HepG2 (cell line): ENCODE results near the gene CATSPERD. TPM values are rescaled to one million over a fixed set of nuclear protein-coding genes. Genes with fewer than 3 reads are reported as not detected.
A peak's percentile ranks its signal among the peaks of the same experiment; 100 is the strongest.

Source experiments
- CAMTA2 ChIP-seq: sonication (generic); formaldehyde crosslinking; IDR thresholded peaks from 2 replicates; pipeline ENCODE4 v1.4.0; 2020; ENCODE audit warnings: mild to moderate bottlenecking, missing genetic modification reagents, borderline replicate concordance
- CTCF ChIP-seq: sonication (generic); formaldehyde crosslinking; IDR thresholded peaks from 2 replicates; pipeline ENCODE4 v1.5.0; 2020; ENCODE audit warnings: mild to moderate bottlenecking, missing genetic modification reagents, moderate library complexity
- FLYWCH1 ChIP-seq: sonication (generic); formaldehyde crosslinking; IDR thresholded peaks from 2 replicates; pipeline ENCODE4 v1.8.1; 2023; ENCODE audit warnings: mild to moderate bottlenecking, missing genetic modification reagents
- GATA4 ChIP-seq: sonication (generic); IDR thresholded peaks from 2 replicates; pipeline ENCODE4 v1.6.1; 2016; ENCODE audit warnings: antibody characterized with exemption, low read depth, borderline replicate concordance
- ISX ChIP-seq: sonication (generic); formaldehyde crosslinking; conservative IDR thresholded peaks from 2 replicates; pipeline ENCODE4 v1.5.0; 2020; ENCODE audit warnings: missing genetic modification reagents
- PPARG ChIP-seq: conservative IDR thresholded peaks from 2 replicates; pipeline ENCODE4 v1.6.1; 2016; ENCODE audit warnings: missing biosample characterization, missing genetic modification reagents
- RARG ChIP-seq: sonication (generic); formaldehyde crosslinking; IDR thresholded peaks from 2 replicates; pipeline ENCODE4 v1.4.0; 2020; ENCODE audit warnings: low read depth, mild to moderate bottlenecking, missing genetic modification reagents
- RCOR2 ChIP-seq: IDR thresholded peaks from 2 replicates; pipeline ENCODE4 v1.6.1; 2016; ENCODE audit warnings: missing biosample characterization, missing genetic modification reagents
- WIZ ChIP-seq: sonication (generic); formaldehyde crosslinking; IDR thresholded peaks from 2 replicates; pipeline ENCODE4 v1.5.1; 2020; ENCODE audit warnings: mild to moderate bottlenecking, missing genetic modification reagents
- ZBTB37 ChIP-seq: sonication (generic); formaldehyde crosslinking; IDR thresholded peaks from 2 replicates; pipeline ENCODE4 v1.4.0; 2020; ENCODE audit warnings: mild to moderate bottlenecking, missing genetic modification reagents
- ZNF253 ChIP-seq: sonication (generic); formaldehyde crosslinking; IDR thresholded peaks from 2 replicates; pipeline ENCODE4 v1.8.0; 2022; ENCODE audit warnings: mild to moderate bottlenecking, missing genetic modification reagents, borderline replicate concordance
- ZNF335 ChIP-seq: sonication (generic); formaldehyde crosslinking; IDR thresholded peaks from 2 replicates; pipeline ENCODE4 v1.4.0; 2020; ENCODE audit warnings: missing genetic modification reagents
- ZNF501 ChIP-seq: sonication (generic); formaldehyde crosslinking; IDR thresholded peaks from 2 replicates; pipeline ENCODE4 v1.5.1; 2020; ENCODE audit warnings: mild to moderate bottlenecking, moderate library complexity, missing genetic modification reagents
- ZNF572 ChIP-seq: sonication (generic); formaldehyde crosslinking; IDR thresholded peaks from 2 replicates; pipeline ENCODE4 v1.5.1; 2020; ENCODE audit warnings: mild to moderate bottlenecking, missing genetic modification reagents
- ZNF639 ChIP-seq: conservative IDR thresholded peaks from 2 replicates; pipeline ENCODE4 v1.6.1; 2018; ENCODE audit warnings: missing genetic modification reagents
- ZNF644 ChIP-seq: IDR thresholded peaks from 2 replicates; pipeline ENCODE4 v1.6.1; 2016; ENCODE audit warnings: low read depth
- polyA plus RNA-seq, 8 experiments: library from polyadenylated mRNA; depleted of rRNA in 3 of 8; stranded (reverse) in 7 of 8; unstranded in 1 of 8; fragments of >200 nt; fragmentation: Illumina TruSeq in 4 of 8; extraction: Trizol in 4 of 8; gene quantifications; 2 replicates each; pipeline versions ENCODE4 v1.2.1 to v1.2.3, GENCODE V29; 2011 to 2016; ENCODE audit warnings: low read depth in 4 of 8, missing spikeins in 1 of 8, mixed read lengths in 1 of 8; ENCODE audit not compliant: insufficient read depth in 1 of 8
- total RNA-seq, 5 experiments: library from RNA; depleted of rRNA; stranded (reverse); fragments of >200 nt; fragmentation: Illumina TruSeq; extraction: Trizol; gene quantifications; 2 replicates each; pipeline ENCODE4 v1.2.3, GENCODE V29; 2016; ENCODE audit warnings: low read depth in 1 of 5
- TF ChIP-seq, protein P1 (sequence below): sonication (generic); formaldehyde crosslinking; IDR thresholded peaks from 2 replicates; pipeline ENCODE4 v1.5.1; 2020; ENCODE audit warnings: missing genetic modification reagents, mild to moderate bottlenecking, borderline replicate concordance
- TF ChIP-seq, protein P2 (sequence below), 2 experiments: sonication (generic) in 1 of 2; formaldehyde crosslinking in 1 of 2; IDR thresholded peaks; 2 replicates each; pipeline versions ENCODE4 v1.5.1 to v1.6.1; 2011 to 2020; ENCODE audit warnings: borderline replicate concordance in 1 of 2, low read depth in 1 of 2, low read length in 1 of 2, mild to moderate bottlenecking in 1 of 2, missing genetic modification reagents in 1 of 2, moderate library complexity in 1 of 2
- TF ChIP-seq, protein P3 (sequence below): sonication (generic); formaldehyde crosslinking; IDR thresholded peaks from 2 replicates; pipeline ENCODE4 v1.5.0; 2020; ENCODE audit warnings: missing genetic modification reagents

Gene CATSPERD
- total and polyA plus RNA-seq, 2 of the 13 experiments (the other 11 are each of a cell fraction or from before 2014, with no cell fraction given) = 0.04 TPM; not detected in 1

DNA sequence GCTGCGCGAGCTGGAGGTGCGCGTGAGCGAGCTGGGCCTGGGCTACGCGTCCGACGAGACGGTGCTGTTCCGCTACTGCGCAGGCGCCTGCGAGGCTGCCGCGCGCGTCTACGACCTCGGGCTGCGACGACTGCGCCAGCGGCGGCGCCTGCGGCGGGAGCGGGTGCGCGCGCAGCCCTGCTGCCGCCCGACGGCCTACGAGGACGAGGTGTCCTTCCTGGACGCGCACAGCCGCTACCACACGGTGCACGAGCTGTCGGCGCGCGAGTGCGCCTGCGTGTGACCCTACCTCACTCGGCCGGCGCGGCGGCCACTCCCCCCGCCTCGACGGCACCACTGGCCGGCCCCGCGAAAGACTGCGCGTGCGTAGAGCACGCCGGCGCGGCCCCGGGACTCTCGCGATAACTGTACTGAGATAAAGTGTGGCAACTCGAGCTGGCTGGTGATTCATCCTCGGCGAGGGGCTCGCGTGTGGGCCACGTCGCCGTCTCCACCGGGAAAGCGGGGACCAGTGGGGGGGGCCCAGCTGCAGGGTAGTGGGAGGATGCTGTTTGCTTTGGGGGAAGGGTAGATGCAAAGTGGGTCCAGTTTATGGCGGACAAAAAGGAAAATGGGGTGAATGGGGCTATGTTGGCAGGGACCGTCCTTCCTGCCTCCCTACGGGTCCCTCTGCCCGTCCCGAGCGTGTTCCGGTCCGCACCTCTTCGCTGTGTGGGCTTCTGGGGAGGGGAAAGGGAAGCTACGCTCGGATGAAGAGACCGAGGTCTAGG, 107.6 kb downstream of the CATSPERD start (continued):
- TF ChIP-seq ZBTB37 (CRISPR knock-in tag) = no peak
- TF ChIP-seq PPARG (CRISPR knock-in tag) = 0 out of 2 replicates have a peak, but pooled peaks have one; percentile 21
- TF ChIP-seq CTCF (CRISPR knock-in tag) = peak; percentile 23; the same call in 1 of the 2 replicates
- TF ChIP-seq ISX (CRISPR knock-in tag) = no peak
- peak; percentile 67; the same call in 1 of the 2 replicates for TF ChIP-seq ZNF639
- TF ChIP-seq RARG (CRISPR knock-in tag) = no peak
- TF ChIP-seq ZNF572 (CRISPR knock-in tag) = no peak
- TF ChIP-seq ZNF644 = no peak
- TF ChIP-seq, protein P1, sequence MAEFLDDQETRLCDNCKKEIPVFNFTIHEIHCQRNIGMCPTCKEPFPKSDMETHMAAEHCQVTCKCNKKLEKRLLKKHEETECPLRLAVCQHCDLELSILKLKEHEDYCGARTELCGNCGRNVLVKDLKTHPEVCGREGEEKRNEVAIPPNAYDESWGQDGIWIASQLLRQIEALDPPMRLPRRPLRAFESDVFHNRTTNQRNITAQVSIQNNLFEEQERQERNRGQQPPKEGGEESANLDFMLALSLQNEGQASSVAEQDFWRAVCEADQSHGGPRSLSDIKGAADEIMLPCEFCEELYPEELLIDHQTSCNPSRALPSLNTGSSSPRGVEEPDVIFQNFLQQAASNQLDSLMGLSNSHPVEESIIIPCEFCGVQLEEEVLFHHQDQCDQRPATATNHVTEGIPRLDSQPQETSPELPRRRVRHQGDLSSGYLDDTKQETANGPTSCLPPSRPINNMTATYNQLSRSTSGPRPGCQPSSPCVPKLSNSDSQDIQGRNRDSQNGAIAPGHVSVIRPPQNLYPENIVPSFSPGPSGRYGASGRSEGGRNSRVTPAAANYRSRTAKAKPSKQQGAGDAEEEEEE (CRISPR knock-in tag) = peak; percentile 82; the same call in 1 of the 2 replicates
- peak; percentile 69; the same call in 1 of the 2 replicates for TF ChIP-seq WIZ (CRISPR knock-in tag)
- TF ChIP-seq RCOR2 (CRISPR knock-in tag) = peak; percentile 66
- TF ChIP-seq GATA4 = peak; percentile 88
- no peak; the same call in 1 of the 2 replicates for TF ChIP-seq CAMTA2 (CRISPR knock-in tag)
- no peak for TF ChIP-seq ZNF335 (CRISPR knock-in tag)
- TF ChIP-seq, protein P2, sequence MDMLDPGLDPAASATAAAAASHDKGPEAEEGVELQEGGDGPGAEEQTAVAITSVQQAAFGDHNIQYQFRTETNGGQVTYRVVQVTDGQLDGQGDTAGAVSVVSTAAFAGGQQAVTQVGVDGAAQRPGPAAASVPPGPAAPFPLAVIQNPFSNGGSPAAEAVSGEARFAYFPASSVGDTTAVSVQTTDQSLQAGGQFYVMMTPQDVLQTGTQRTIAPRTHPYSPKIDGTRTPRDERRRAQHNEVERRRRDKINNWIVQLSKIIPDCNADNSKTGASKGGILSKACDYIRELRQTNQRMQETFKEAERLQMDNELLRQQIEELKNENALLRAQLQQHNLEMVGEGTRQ (IDR thresholded peaks at IDR 0.05; ENCODE audit: low read depth, low read length) = no peak
- TF ChIP-seq, protein P2 (CRISPR knock-in tag; IDR thresholded peaks at IDR 0.05; ENCODE audit: borderline replicate concordance) = peak; percentile 39; the same call in 1 of the 2 replicates
- TF ChIP-seq, protein P3, sequence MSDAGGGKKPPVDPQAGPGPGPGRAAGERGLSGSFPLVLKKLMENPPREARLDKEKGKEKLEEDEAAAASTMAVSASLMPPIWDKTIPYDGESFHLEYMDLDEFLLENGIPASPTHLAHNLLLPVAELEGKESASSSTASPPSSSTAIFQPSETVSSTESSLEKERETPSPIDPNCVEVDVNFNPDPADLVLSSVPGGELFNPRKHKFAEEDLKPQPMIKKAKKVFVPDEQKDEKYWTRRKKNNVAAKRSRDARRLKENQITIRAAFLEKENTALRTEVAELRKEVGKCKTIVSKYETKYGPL (CRISPR knock-in tag) = 0 out of 2 replicates have a peak, but pooled peaks have one; percentile 36
- TF ChIP-seq FLYWCH1 (CRISPR knock-in tag) = 0 out of 2 replicates have a peak, but pooled peaks have one; percentile 66
- peak; percentile 91 for TF ChIP-seq ZNF501
- no peak for TF ChIP-seq ZNF253 (CRISPR knock-in tag)
